Measurements from ENCODE around the gene PPP1R3E.

The PPP1R3E gene

DNA sequence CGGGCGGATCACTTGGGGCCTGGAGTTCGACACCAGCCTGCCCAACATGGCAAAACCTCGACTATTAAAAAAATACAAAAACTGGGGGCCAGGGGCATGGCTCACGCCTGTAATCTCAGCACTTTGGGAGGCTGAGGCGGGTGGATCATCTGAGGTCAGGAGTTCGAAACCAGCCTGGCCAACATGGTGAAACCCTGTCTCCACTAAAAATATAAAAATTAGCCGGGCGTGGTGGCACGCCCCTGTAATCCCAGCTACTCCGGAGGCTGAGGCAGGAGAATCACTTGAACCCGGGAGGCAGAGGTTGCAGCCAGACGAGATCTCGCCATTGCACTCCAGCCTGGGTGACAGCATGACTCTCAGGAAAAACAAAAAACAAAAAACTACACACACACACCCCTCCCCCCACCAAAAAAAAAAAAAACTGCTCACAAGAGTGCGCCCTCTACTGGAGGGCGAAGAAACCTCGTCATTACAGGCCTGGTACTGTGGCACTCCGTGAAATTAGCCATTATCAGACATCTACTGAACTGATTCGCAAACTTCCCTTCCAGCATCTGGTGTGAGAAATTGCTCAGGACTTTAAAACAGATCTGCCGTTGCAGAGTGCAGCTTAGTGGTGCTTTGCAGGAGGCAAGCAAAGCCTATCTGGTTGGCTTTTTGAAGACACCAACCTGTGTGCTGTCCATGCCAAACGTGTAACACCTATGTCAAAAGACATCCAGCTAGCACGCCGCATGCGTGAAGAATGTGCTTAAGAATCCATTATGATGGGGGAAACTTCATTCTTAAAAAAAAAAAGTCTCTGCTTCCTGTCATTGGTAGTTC, 7.7 kb downstream of the PPP1R3E start:
- TF ChIP-seq CTCF (IDR thresholded peaks at IDR 0.05; ENCODE audit: insufficient read depth, low read depth, low read length, missing control alignments): peak; percentile 86
- no peak overlapping the region for H3K4me3 ChIP-seq (ENCODE audit: low read depth, low read length)
- DNase-seq (ENCODE audit: low read depth): peak; percentile 70

GRCh38 chr14:23286902-23287479, 15.7 kb downstream of the PPP1R3E start:
- TF ChIP-seq CTCF (IDR thresholded peaks at IDR 0.05; ENCODE audit: insufficient read depth, low read depth, low read length, missing control alignments): no peak
- DNase-seq (ENCODE audit: low read depth): no peak
- peak overlapping the region; percentile 99 for H3K4me3 ChIP-seq (ENCODE audit: low read depth, low read length)

DNA sequence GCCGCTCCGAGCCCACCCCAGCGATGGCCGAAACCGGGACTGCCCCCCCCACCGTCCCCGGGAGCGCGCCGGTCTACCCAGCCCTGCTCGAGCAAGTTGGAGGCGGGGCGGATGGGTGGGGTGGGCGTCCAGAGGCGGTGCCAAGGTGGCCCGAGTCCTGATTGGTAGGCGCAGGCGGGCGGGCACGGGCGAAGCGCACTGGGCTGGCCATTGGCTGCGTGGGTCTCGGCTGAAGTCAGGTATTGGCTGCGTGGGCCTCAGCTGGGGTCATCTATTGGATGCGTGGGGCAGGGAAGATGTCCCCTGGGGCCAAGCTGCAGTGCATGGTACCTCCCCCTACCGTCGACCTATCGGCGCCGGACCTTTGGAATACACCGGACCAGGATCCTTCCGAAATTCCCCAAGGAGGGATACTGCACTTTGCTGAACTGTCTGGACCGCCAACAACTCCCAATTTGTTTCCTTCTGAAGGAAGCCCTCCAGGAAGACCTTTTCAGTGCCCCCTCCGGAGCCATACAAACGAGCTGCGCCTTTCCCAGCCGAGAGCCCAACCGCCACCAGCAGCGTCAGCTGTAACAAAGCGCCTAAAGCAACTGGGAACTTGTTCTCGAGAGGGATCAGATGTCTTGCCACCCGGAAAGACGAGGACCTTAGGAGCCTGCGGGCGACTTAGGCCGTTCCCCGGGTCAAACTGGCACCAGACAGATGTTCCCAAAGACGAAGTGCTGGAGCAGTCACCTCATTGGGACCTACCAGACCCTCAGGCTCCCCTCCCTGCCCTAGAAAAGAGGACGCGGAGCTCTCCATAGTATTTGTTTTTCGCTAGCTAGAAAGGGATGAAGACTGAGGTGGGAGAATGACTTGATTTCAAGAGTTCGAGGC, 16.4 kb downstream of the PPP1R3E start, which contains the start of gene HOMEZ:
HOMEZ (minus strand) TSS at position 113 of the 882 bp plus-strand sequence. CDS start 180 bp downstream, outside the sequence.
- peak; percentile 2 for TF ChIP-seq CTCF (IDR thresholded peaks at IDR 0.05; ENCODE audit: insufficient read depth, low read depth, low read length, missing control alignments)
- H3K4me3 ChIP-seq (ENCODE audit: low read depth, low read length): peak within 1 kb of the TSS; percentile 99
- peak; percentile 99 for DNase-seq (ENCODE audit: low read depth)

DNA sequence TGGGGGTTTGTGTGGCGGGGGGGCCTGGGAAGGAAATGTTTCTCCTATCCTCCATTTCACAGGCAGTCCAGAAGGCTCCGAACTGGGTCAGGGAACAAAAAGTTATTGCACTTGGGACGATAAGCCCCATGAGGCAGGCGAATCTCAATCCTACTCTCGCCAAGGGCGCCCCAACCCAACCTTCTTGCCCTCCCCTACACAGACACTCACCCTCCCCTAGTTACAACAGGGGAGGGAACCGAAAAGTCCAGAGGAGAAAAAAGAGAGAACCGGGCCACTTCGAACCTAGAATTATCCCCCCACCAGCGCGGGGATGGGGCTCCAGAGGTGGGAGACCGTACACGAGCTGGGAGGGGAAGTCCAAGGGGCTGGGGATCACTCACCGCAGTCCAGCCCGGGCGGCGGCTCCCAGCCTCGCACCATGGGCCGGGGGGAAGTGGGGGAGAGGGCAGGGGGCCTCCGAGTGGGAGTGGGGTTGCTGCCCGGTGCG, 17.1 kb downstream of the PPP1R3E start:
- TF ChIP-seq CTCF (IDR thresholded peaks at IDR 0.05; ENCODE audit: insufficient read depth, low read depth, low read length, missing control alignments): no peak
- H3K4me3 ChIP-seq (ENCODE audit: low read depth, low read length): peak overlapping the region; percentile 99
- no peak for DNase-seq (ENCODE audit: low read depth)

- H3K4me3 ChIP-seq (ENCODE audit: low read depth, low read length): peak overlapping the region; percentile 99
Observed at GRCh38 chr14:23284654-23285529, 17.8 kb downstream of the PPP1R3E start.

More at GRCh38 chr14:23284654-23285529, 17.8 kb downstream of the PPP1R3E start:
- DNase-seq (ENCODE audit: low read depth): peak; percentile 73
- TF ChIP-seq CTCF (IDR thresholded peaks at IDR 0.05; ENCODE audit: insufficient read depth, low read depth, low read length, missing control alignments): no peak

Measured in GM12865 (cell line).